ENCODE results near the gene ART4. TPM values are rescaled to one million over a fixed set of nuclear protein-coding genes. Genes with fewer than 3 reads are reported as not detected.

ART4 gene
- total RNA-seq, 4 donors from 2014 or later: 0.16 to 0.68 TPM; not detected in 2

DNA sequence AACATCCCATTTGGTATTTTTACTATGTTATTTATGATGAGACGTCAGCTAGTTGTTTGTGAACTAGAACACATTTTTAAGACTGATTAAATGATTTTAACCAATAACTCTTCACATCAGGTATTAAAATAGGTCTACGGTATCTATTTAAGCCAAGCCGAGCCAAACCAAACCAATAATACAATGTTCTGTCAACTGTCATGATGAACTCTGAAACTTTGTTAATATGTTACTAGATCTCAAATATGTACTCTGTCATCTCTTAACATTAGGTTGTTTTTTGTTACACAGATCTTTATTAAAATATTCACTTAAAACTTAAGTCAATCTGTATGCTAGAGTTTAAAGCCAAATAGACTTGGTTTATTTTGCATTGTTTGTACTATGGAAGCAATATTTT lies 1.0 kb downstream of the ART4 start:
- H3K27ac ChIP-seq: peak overlapping the region; percentile 26 to 51 (median 44)
- H3K4me1 ChIP-seq: peaks cover 10 to 58% (median 27%) of the 10 kb centered on the region in 4 donors
- no peaks in the 10 kb centered on the region for H3K36me3 ChIP-seq
- WGBS, 2 donors (ENCODE audit: low coverage in 1 of 2): 51 to 68% methylated on average over 3 of the region's 3 CpGs
- intact Hi-C loops (cut with DNase I; ENCODE audit: low total_unique reads): loop anchor here (5.0 to 10.0 kb wide), 2 partner anchors 302 to 380 kb away; partner anchors contain the start of gene RERG
- no peak for DNase-seq
- no peaks in the 10 kb centered on the region for H3K27me3 ChIP-seq
- no peaks in the 10 kb centered on the region for H3K9me3 ChIP-seq
- no peak overlapping the region for H3K4me3 ChIP-seq
- TF ChIP-seq, protein P1, sequence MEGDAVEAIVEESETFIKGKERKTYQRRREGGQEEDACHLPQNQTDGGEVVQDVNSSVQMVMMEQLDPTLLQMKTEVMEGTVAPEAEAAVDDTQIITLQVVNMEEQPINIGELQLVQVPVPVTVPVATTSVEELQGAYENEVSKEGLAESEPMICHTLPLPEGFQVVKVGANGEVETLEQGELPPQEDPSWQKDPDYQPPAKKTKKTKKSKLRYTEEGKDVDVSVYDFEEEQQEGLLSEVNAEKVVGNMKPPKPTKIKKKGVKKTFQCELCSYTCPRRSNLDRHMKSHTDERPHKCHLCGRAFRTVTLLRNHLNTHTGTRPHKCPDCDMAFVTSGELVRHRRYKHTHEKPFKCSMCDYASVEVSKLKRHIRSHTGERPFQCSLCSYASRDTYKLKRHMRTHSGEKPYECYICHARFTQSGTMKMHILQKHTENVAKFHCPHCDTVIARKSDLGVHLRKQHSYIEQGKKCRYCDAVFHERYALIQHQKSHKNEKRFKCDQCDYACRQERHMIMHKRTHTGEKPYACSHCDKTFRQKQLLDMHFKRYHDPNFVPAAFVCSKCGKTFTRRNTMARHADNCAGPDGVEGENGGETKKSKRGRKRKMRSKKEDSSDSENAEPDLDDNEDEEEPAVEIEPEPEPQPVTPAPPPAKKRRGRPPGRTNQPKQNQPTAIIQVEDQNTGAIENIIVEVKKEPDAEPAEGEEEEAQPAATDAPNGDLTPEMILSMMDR (IDR thresholded peaks at IDR 0.05): no peak
- TF ChIP-seq POLR2A (IDR thresholded peaks at IDR 0.05) (no peak), POLR2AphosphoS5 (IDR thresholded peaks at IDR 0.05) (no peak), EP300 (IDR thresholded peaks at IDR 0.05; ENCODE audit: low read depth) (no peak)
- in situ Hi-C loops (cut with MboI; ENCODE audit: low pct_ligation_motif_present in 1 of 4, low pct_unique_long_range_greater_than_20kb in 1 of 4, low sequenced_read_pairs in 3 of 4): loop anchor here in 3 of 4 donors (5.0 to 25.0 kb wide), 4 partner anchors 155 to 670 kb away; partner anchors contain the start of gene RERG (in 2 of the 3)

DNA sequence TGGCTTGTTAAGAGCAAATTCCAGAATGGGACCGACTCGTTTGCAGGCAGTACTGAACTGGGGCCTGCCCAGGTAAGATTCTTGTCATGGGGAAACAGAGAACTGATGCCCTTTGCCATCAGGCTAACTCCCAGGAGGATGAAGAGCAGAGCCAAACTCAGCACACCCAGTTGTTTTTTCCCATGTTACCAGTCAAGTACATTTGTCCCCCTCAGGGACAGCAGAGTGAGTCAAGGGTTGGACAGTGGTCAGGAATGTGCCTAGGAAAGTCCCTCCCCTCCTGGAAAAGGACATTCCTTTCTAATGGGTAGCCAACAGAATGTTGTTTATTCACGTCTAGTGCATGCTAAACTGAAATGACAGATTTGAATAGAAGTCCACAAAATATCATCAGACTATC lies 1.6 kb downstream of the ART4 start:
- no peaks in the 10 kb centered on the region for H3K36me3 ChIP-seq
- no peaks in the 10 kb centered on the region for H3K27me3 ChIP-seq
- H3K4me1 ChIP-seq: peaks cover 10 to 53% (median 24%) of the 10 kb centered on the region in 4 donors
- 76% methylated on average over 3 of the region's 3 CpGs; no CpG with 5 or more reads in 1 of the 2 donors for WGBS, 2 donors (ENCODE audit: low coverage in 1 of 2)
- H3K9me3 ChIP-seq: no peaks in the 10 kb centered on the region
- intact Hi-C loops (cut with DNase I; ENCODE audit: low total_unique reads): loop anchor here (5.0 to 10.0 kb wide), 2 partner anchors 303 to 381 kb away; partner anchors contain the start of gene RERG
- TF ChIP-seq, protein P1 (IDR thresholded peaks at IDR 0.05): no peak
- TF ChIP-seq POLR2A (IDR thresholded peaks at IDR 0.05) (no peak), EP300 (IDR thresholded peaks at IDR 0.05; ENCODE audit: low read depth) (no peak), POLR2AphosphoS5 (IDR thresholded peaks at IDR 0.05) (peak in 2 of 3 donors; percentile 54 to 70)
- no peak overlapping the region for H3K4me3 ChIP-seq
- DNase-seq: peak; percentile 23
- peak overlapping the region; percentile 38 to 51 (median 44) for H3K27ac ChIP-seq
- in situ Hi-C loops (cut with MboI; ENCODE audit: low pct_ligation_motif_present in 1 of 4, low pct_unique_long_range_greater_than_20kb in 1 of 4, low sequenced_read_pairs in 3 of 4): loop anchor here in 3 of 4 donors (5.0 to 25.0 kb wide), 4 partner anchors 156 to 671 kb away; partner anchors contain the start of gene RERG (in 2 of the 3)

GRCh38 chr12:14840616-14841015 lies 2.7 kb downstream of the ART4 start:
- Histone ChIP-seq H3K4me3 (no peak overlapping the region), H3K4me1 (peaks cover 10 to 42% (median 19%) of the 10 kb centered on the region in 4 donors), H3K27ac (peak overlapping the region in 2 of 4 donors; percentile 0 to 51), H3K27me3 (no peaks in the 10 kb centered on the region), H3K36me3 (no peaks in the 10 kb centered on the region), H3K9me3 (no peaks in the 10 kb centered on the region)
- in situ Hi-C loops (cut with MboI; ENCODE audit: low pct_ligation_motif_present in 1 of 4, low pct_unique_long_range_greater_than_20kb in 1 of 4, low sequenced_read_pairs in 3 of 4) (loop anchor here in 3 of 4 donors (5.0 to 25.0 kb wide), 4 partner anchors 157 to 672 kb away; partner anchors contain the start of gene RERG (in 2 of the 3)), intact Hi-C loops (cut with DNase I; ENCODE audit: low total_unique reads) (loop anchor here (5.0 to 10.0 kb wide), 2 partner anchors 304 to 382 kb away; partner anchors contain the start of gene RERG)
- no peak for DNase-seq
- WGBS, 2 donors (ENCODE audit: low coverage in 1 of 2): 62 to 67% methylated on average over 1 to 4 of the region's 4 CpGs
- no peak for TF ChIP-seq EP300 (IDR thresholded peaks at IDR 0.05; ENCODE audit: low read depth)
- TF ChIP-seq POLR2A (IDR thresholded peaks at IDR 0.05): no peak
- TF ChIP-seq, protein P1 (IDR thresholded peaks at IDR 0.05): no peak
- no peak for TF ChIP-seq POLR2AphosphoS5 (IDR thresholded peaks at IDR 0.05)

DNA sequence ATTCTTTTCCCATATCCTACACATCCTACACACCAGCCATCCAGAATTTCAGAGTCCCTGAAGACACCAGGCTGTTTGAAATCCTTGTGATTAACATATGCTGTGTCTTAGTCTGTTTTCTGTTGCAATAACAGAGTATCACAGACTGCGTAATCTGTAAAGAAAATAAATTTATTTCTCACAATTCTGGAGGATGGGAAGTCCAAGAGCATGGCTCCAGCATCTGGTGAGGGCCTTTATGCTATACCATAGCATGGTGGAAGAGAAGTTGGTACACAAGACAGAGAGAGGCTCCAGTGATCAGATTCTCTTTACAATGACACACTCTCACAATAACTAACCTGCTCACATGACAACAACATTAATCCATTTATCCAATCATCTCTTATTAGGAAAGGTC lies 4.1 kb downstream of the ART4 start:
- H3K36me3 ChIP-seq: no peaks in the 10 kb centered on the region
- 100% methylated on average over 1 of the region's 1 CpG; no CpG with 5 or more reads in 1 of the 2 donors for WGBS, 2 donors (ENCODE audit: low coverage in 1 of 2)
- H3K27ac ChIP-seq: no peak overlapping the region
- in situ Hi-C loops (cut with MboI; ENCODE audit: low pct_ligation_motif_present in 1 of 4, low pct_unique_long_range_greater_than_20kb in 1 of 4, low sequenced_read_pairs in 3 of 4): loop anchor here in 2 of 4 donors (25.0 kb wide), 2 partner anchors 423 to 673 kb away; no protein-coding TSS in a partner anchor
- no peak overlapping the region for H3K4me3 ChIP-seq
- no peaks in the 10 kb centered on the region for H3K9me3 ChIP-seq
- TF ChIP-seq, protein P1 (IDR thresholded peaks at IDR 0.05): no peak
- TF ChIP-seq POLR2AphosphoS5 (IDR thresholded peaks at IDR 0.05) (no peak), POLR2A (IDR thresholded peaks at IDR 0.05) (no peak), EP300 (IDR thresholded peaks at IDR 0.05; ENCODE audit: low read depth) (no peak)
- H3K4me1 ChIP-seq: peaks cover 10 to 39% (median 18%) of the 10 kb centered on the region in 4 donors
- no peak for DNase-seq
- no peaks in the 10 kb centered on the region for H3K27me3 ChIP-seq
- intact Hi-C loops (cut with DNase I; ENCODE audit: low total_unique reads): no loop called here
